MM.1S (cell line): ENCODE data around the gene PSMB9.

Experiments
- DNase-seq: peaks from one replicate; pipeline ENCODE4 v3.0.0-alpha.2; 2015
- H2AFZ ChIP-seq: fragments of 300-600 bp; sonication (generic); 2 replicates; pipeline ENCODE4 v1.6.0; 2016; ENCODE audit warnings: antibody characterized with exemption, low read length
- H3F3A ChIP-seq: fragments of 300-600 bp; sonication (generic); 2 replicates; pipeline ENCODE4 v1.6.1; 2016; ENCODE audit warnings: mild to moderate bottlenecking, antibody characterized with exemption, low read length, moderate library complexity, mixed read lengths; ENCODE audit not compliant: insufficient read depth
- H3K27ac ChIP-seq: fragments of 300-600 bp; sonication (generic); 2 replicates; pipeline ENCODE4 v1.5.1; 2016; ENCODE audit warnings: mild to moderate bottlenecking, low read length
- H3K27me3 ChIP-seq: fragments of 300-600 bp; sonication (generic); replicated peaks from 2 replicates; pipeline ENCODE4 v1.6.0; 2016; ENCODE audit warnings: low read length; ENCODE audit not compliant: insufficient read depth
- H3K36me3 ChIP-seq: fragments of 300-600 bp; sonication (generic); replicated peaks from 2 replicates; pipeline ENCODE4 v1.6.1; 2016; ENCODE audit warnings: mild to moderate bottlenecking, low read length, mixed read lengths; ENCODE audit not compliant: insufficient read depth
- H3K4me1 ChIP-seq: fragments of 300-600 bp; sonication (generic); 2 replicates; pipeline ENCODE4 v1.6.1; 2016; ENCODE audit warnings: low read length, mixed read lengths
- H3K4me2 ChIP-seq: fragments of 300-600 bp; sonication (generic); 2 replicates; pipeline ENCODE4 v1.6.0; 2016; ENCODE audit warnings: low read depth, low read length
- H3K4me3 ChIP-seq: fragments of 300-600 bp; sonication (generic); 2 replicates; pipeline ENCODE4 v1.5.1; 2016; ENCODE audit warnings: low read length, mixed read lengths
- H3K79me2 ChIP-seq: fragments of 300-600 bp; sonication (generic); 2 replicates; pipeline ENCODE4 v1.6.1; 2016; ENCODE audit warnings: mixed run types, low read length, mixed read lengths
- H3K9ac ChIP-seq: fragments of 300-600 bp; sonication (generic); 2 replicates; pipeline ENCODE4 v1.6.1; 2016; ENCODE audit warnings: low read length, mixed read lengths
- H3K9me2 ChIP-seq: fragments of 300-600 bp; sonication (generic); replicated peaks from 2 replicates; pipeline ENCODE4 v1.6.1; 2016; ENCODE audit warnings: mild to moderate bottlenecking, low read length, mixed read lengths; ENCODE audit not compliant: insufficient read depth
- H3K9me3 ChIP-seq: fragments of 300-600 bp; sonication (generic); replicated peaks from 2 replicates; pipeline ENCODE4 v1.6.1; 2016; ENCODE audit warnings: mild to moderate bottlenecking, low read length, mixed read lengths; ENCODE audit not compliant: insufficient read depth
- H4K20me1 ChIP-seq: fragments of 300-600 bp; sonication (generic); 2 replicates; pipeline ENCODE4 v1.6.1; 2016; ENCODE audit warnings: mild to moderate bottlenecking, low read length, moderate library complexity, mixed read lengths; ENCODE audit not compliant: insufficient read depth
- CTCF ChIP-seq: fragments of 300-600 bp; sonication (generic); IDR thresholded peaks from 2 replicates; pipeline ENCODE4 v1.5.1; 2016; ENCODE audit warnings: antibody characterized with exemption, low read length, mixed read lengths
- EZH2 ChIP-seq: fragments of 300-600 bp; sonication (generic); optimal IDR thresholded peaks from 2 replicates; pipeline ENCODE3; 2017; ENCODE audit warnings: low read depth, mild to moderate bottlenecking, antibody characterized with exemption, low read length, mixed read lengths
- EZH2phosphoT487 ChIP-seq: fragments of 300-600 bp; sonication (generic); IDR thresholded peaks from 2 replicates; pipeline ENCODE4 v1.6.1; 2018; ENCODE audit warnings: antibody characterized with exemption, low read length

The PSMB9 gene

GRCh38 chr6:32830936-32831335, 23.1 kb upstream of the PSMB9 start:
- Histone ChIP-seq H3K36me3 (peaks cover 7% of the 10 kb centered on the region), H3K4me3 (no peak overlapping the region), H3K27me3 (no peaks in the 10 kb centered on the region), H3K4me1 (no peaks in the 10 kb centered on the region), H2AFZ (no peak overlapping the region), H3F3A (no peaks in the 10 kb centered on the region), H3K4me2 (no peak overlapping the region), H3K79me2 (0 out of 2 replicates have a peak, but pooled peaks cover 4% of the 10 kb centered on the region), H3K9ac (no peak overlapping the region), H4K20me1 (no peaks in the 10 kb centered on the region), H3K27ac (no peak overlapping the region), H3K9me3 (no peaks in the 10 kb centered on the region), H3K9me2 (no peaks in the 10 kb centered on the region)
- TF ChIP-seq EZH2 (no peak), CTCF (no peak), EZH2phosphoT487 (no peak)
- no peak for DNase-seq

GRCh38 chr6:32832535-32832934, 21.5 kb upstream of the PSMB9 start:
- Histone ChIP-seq H3K9ac (no peak overlapping the region), H3K9me3 (no peaks in the 10 kb centered on the region), H4K20me1 (no peaks in the 10 kb centered on the region), H3K4me1 (peaks cover 9% of the 10 kb centered on the region), H3K27ac (no peak overlapping the region), H3K4me3 (no peak overlapping the region), H3K27me3 (no peaks in the 10 kb centered on the region), H3K79me2 (peaks cover 14% of the 10 kb centered on the region), H3K9me2 (no peaks in the 10 kb centered on the region), H3K4me2 (no peak overlapping the region), H3K36me3 (peaks cover 7% of the 10 kb centered on the region), H2AFZ (no peak overlapping the region), H3F3A (no peaks in the 10 kb centered on the region)
- no peak for TF ChIP-seq EZH2
- no peak for TF ChIP-seq CTCF
- TF ChIP-seq EZH2phosphoT487, result no peak
- DNase-seq, result no peak

GRCh38 chr6:32833664-32834063, 20.3 kb upstream of the PSMB9 start:
- Histone ChIP-seq H3K4me3 (no peak overlapping the region), H3K79me2 (peaks cover 20% of the 10 kb centered on the region), H2AFZ (no peak overlapping the region), H4K20me1 (no peaks in the 10 kb centered on the region), H3K9me2 (no peaks in the 10 kb centered on the region), H3K36me3 (peaks cover 7% of the 10 kb centered on the region), H3K27me3 (no peaks in the 10 kb centered on the region), H3F3A (no peaks in the 10 kb centered on the region; the same call in 1 of the 2 replicates), H3K4me1 (peaks cover 9% of the 10 kb centered on the region), H3K27ac (no peak overlapping the region), H3K4me2 (no peak overlapping the region), H3K9ac (no peak overlapping the region), H3K9me3 (no peaks in the 10 kb centered on the region)
- no peak for TF ChIP-seq EZH2phosphoT487
- no peak for TF ChIP-seq EZH2
- no peak for TF ChIP-seq CTCF
- DNase-seq, result no peak
